Raji (cell line): Measurements from ENCODE around the gene THAP8.

Experiments
- POLR2A ChIP-seq: IDR thresholded peaks from 2 replicates; pipeline ENCODE4 v1.6.1; 2011; ENCODE audit warnings: low read depth, low read length, control low read depth; ENCODE audit not compliant: insufficient read depth

The THAP8 gene

GRCh38 chr19:35993923-35994598 lies 60.0 kb downstream of the THAP8 start:
- no peak for TF ChIP-seq POLR2A

GRCh38 chr19:35992907-35993765 lies 60.9 kb downstream of the THAP8 start:
- TF ChIP-seq POLR2A: no peak

- TF ChIP-seq POLR2A: no peak
Observed at GRCh38 chr19:35991731-35992450, 62.2 kb downstream of the THAP8 start.

- no peak for TF ChIP-seq POLR2A
Observed at GRCh38 chr19:35990771-35991730, 63.0 kb downstream of the THAP8 start.

GRCh38 chr19:35990156-35990555 lies 63.9 kb downstream of the THAP8 start:
- no peak for TF ChIP-seq POLR2A

GRCh38 chr19:35988824-35989223 lies 65.3 kb downstream of the THAP8 start:
- TF ChIP-seq POLR2A: no peak

GRCh38 chr19:35987571-35987896 lies 66.6 kb downstream of the THAP8 start:
- no peak for TF ChIP-seq POLR2A

- no peak for TF ChIP-seq POLR2A
Observed at GRCh38 chr19:35986664-35987570, 67.2 kb downstream of the THAP8 start.

- TF ChIP-seq POLR2A: no peak
Observed at GRCh38 chr19:35986111-35986510, 68.0 kb downstream of the THAP8 start.
